HEK293 (cell line): ENCODE measurements around the gene ATG10.

ENCODE experiments used
- CTCF ChIA-PET: fragments of 350-600 bp; formaldehyde crosslinking; extraction: SDS; loops from one replicate; lab custom pipeline; 2021; ENCODE audit warnings: antibody characterized with exemption; lab: Yijun Ruan, JAX
- POLR2A ChIA-PET: fragments of 300-600 bp; formaldehyde crosslinking; extraction: SDS; loops from one replicate; lab custom pipeline; 2020; ENCODE audit warnings: antibody characterized with exemption, inconsistent platforms; lab: Yijun Ruan, JAX
- H3K27ac ChIP-seq: fragments of 200-500 bp; sonication (Bioruptor generic); 2 replicates; pipeline ENCODE4 v1.5.1; 2014; ENCODE audit warnings: low read depth, low read length, control low read depth, inconsistent platforms; ENCODE audit errors: extremely low read depth
- H3K36me3 ChIP-seq, 2 experiments: fragments of 200-500 bp in 1 of 2; sonication (Bioruptor generic) in 1 of 2; 1 replicate in 1 of 2; 2 replicates in 1 of 2; pipeline ENCODE4 v1.5.1; 2014 to 2017; ENCODE audit warnings: inconsistent platforms in 2 of 2, low read length in 2 of 2; ENCODE audit not compliant: control insufficient read depth in 2 of 2, insufficient read depth in 1 of 2
- H3K4me1 ChIP-seq: fragments of 200-500 bp; sonication (Bioruptor generic); 2 replicates; pipeline ENCODE4 v1.5.1; 2014; ENCODE audit warnings: mild to moderate bottlenecking, low read length, inconsistent platforms; ENCODE audit not compliant: control insufficient read depth, insufficient read depth
- H3K4me3 ChIP-seq: 2 replicates; pipeline ENCODE4 v1.5.1; 2011; ENCODE audit warnings: low read depth, mild to moderate bottlenecking, control low read depth, low read length, moderate library complexity
- H3K9me3 ChIP-seq: fragments of 200-500 bp; sonication (Bioruptor generic); 2 replicates; pipeline ENCODE4 v1.5.1; 2014; ENCODE audit warnings: low read depth, low read length, inconsistent platforms; ENCODE audit not compliant: control insufficient read depth, insufficient read depth
- GLI2 ChIP-seq: fragments of 450-650 bp; formaldehyde crosslinking; IDR thresholded peaks from 2 replicates; pipeline ENCODE4; 2017; ENCODE audit warnings: missing biosample characterization, missing genetic modification characterization, low read depth, borderline replicate concordance
- IKZF3 ChIP-seq: fragments of 450-650 bp; IDR thresholded peaks from 2 replicates; pipeline ENCODE4 v1.5.0; 2018; ENCODE audit warnings: missing biosample characterization, mild to moderate bottlenecking, missing genetic modification characterization, moderate library complexity
- KLF1 ChIP-seq: fragments of 450-650 bp; formaldehyde crosslinking; IDR thresholded peaks from 2 replicates; pipeline ENCODE4 v1.5.1; 2016; ENCODE audit warnings: missing biosample characterization, missing genetic modification characterization
- PRDM1 ChIP-seq: fragments of 450-650 bp; formaldehyde crosslinking; IDR thresholded peaks from 2 replicates; pipeline ENCODE4; 2016; ENCODE audit warnings: missing biosample characterization, missing genetic modification characterization
- TRIM28 ChIP-seq: IDR thresholded peaks from 2 replicates; pipeline ENCODE4 v1.6.1; 2011; ENCODE audit warnings: low read length, control low read depth, borderline replicate concordance
- ZBTB11 ChIP-seq: fragments of 450-650 bp; formaldehyde crosslinking; conservative IDR thresholded peaks from 2 replicates; pipeline ENCODE4 v1.5.1; 2016; ENCODE audit warnings: low read depth, missing biosample characterization, missing genetic modification characterization
- ZBTB20 ChIP-seq: fragments of 450-650 bp; formaldehyde crosslinking; IDR thresholded peaks from 2 replicates; pipeline ENCODE4 v1.5.1; 2016; ENCODE audit warnings: missing biosample characterization, missing genetic modification characterization
- ZBTB7A ChIP-seq: fragments of 450-650 bp; formaldehyde crosslinking; IDR thresholded peaks from 2 replicates; pipeline ENCODE4 v1.5.1; 2016; ENCODE audit warnings: low read depth, missing biosample characterization, missing genetic modification characterization
- ZFHX2 ChIP-seq: fragments of 450-650 bp; formaldehyde crosslinking; conservative IDR thresholded peaks from 2 replicates; pipeline ENCODE4 v1.5.1; 2016; ENCODE audit warnings: missing biosample characterization, missing genetic modification characterization
- ZNF10 ChIP-seq: fragments of 450-650 bp; formaldehyde crosslinking; IDR thresholded peaks from 2 replicates; pipeline ENCODE4 v1.5.1; 2017; ENCODE audit warnings: missing biosample characterization, missing genetic modification characterization
- ZNF133 ChIP-seq: fragments of 450-650 bp; formaldehyde crosslinking; IDR thresholded peaks from 2 replicates; pipeline ENCODE4 v1.5.1; 2016; ENCODE audit warnings: missing biosample characterization, missing genetic modification characterization
- ZNF175 ChIP-seq: fragments of 450-650 bp; formaldehyde crosslinking; IDR thresholded peaks from 2 replicates; pipeline ENCODE4 v1.5.1; 2016; ENCODE audit warnings: missing biosample characterization, missing genetic modification characterization
- ZNF391 ChIP-seq: fragments of 450-650 bp; formaldehyde crosslinking; IDR thresholded peaks from 2 replicates; pipeline ENCODE4 v1.5.1; 2016; ENCODE audit warnings: low read depth, missing biosample characterization, missing genetic modification characterization, borderline replicate concordance
- ZNF394 ChIP-seq: fragments of 450-650 bp; formaldehyde crosslinking; IDR thresholded peaks from 2 replicates; pipeline ENCODE4 v1.5.1; 2016; ENCODE audit warnings: missing biosample characterization, missing genetic modification characterization, mild to moderate bottlenecking, moderate library complexity, borderline replicate concordance
- ZNF398 ChIP-seq: fragments of 450-650 bp; formaldehyde crosslinking; IDR thresholded peaks from 2 replicates; pipeline ENCODE4 v1.5.1; 2017; ENCODE audit warnings: missing biosample characterization, missing genetic modification characterization
- ZNF423 ChIP-seq: fragments of 450-650 bp; formaldehyde crosslinking; IDR thresholded peaks from 2 replicates; pipeline ENCODE4 v1.5.1; 2016; ENCODE audit warnings: missing biosample characterization, missing genetic modification characterization
- ZNF473 ChIP-seq: fragments of 450-650 bp; formaldehyde crosslinking; IDR thresholded peaks from 2 replicates; pipeline ENCODE4 v1.5.1; 2017; ENCODE audit warnings: missing biosample characterization, missing genetic modification characterization
- ZNF600 ChIP-seq: fragments of 450-650 bp; formaldehyde crosslinking; IDR thresholded peaks from 2 replicates; pipeline ENCODE4 v1.5.1; 2016; ENCODE audit warnings: missing biosample characterization, missing genetic modification characterization
- ZNF658 ChIP-seq: fragments of 450-650 bp; formaldehyde crosslinking; IDR thresholded peaks from 2 replicates; pipeline ENCODE4; 2016; ENCODE audit warnings: missing biosample characterization, missing genetic modification characterization
- ZNF776 ChIP-seq: fragments of 450-650 bp; formaldehyde crosslinking; IDR thresholded peaks from 2 replicates; pipeline ENCODE4 v1.5.0; 2017; ENCODE audit warnings: missing biosample characterization, missing genetic modification characterization, borderline replicate concordance

Gene ATG10

GRCh38 chr5:82208371-82208770 is 236.5 kb downstream of the ATG10 start:
- ChIA-PET CTCF (no interaction called here), POLR2A (no interaction called here)
- H3K4me1 ChIP-seq = no peaks in the 10 kb centered on the region
- no peaks in the 10 kb centered on the region for H3K9me3 ChIP-seq
- no peak overlapping the region for H3K4me3 ChIP-seq
- TF ChIP-seq ZNF391 (tag by site-specific recombination) = no peak
- TF ChIP-seq ZNF776 (tag by site-specific recombination) = no peak
- no peak for TF ChIP-seq ZNF10 (tag by site-specific recombination)
- TF ChIP-seq ZNF600 (tag by site-specific recombination) = no peak
- TF ChIP-seq ZNF658 (tag by site-specific recombination) = no peak
- TF ChIP-seq ZBTB7A (tag by site-specific recombination) = no peak
- no peak for TF ChIP-seq ZNF394 (tag by site-specific recombination)
- TF ChIP-seq TRIM28 = no peak
- no peak for TF ChIP-seq KLF1 (tag by site-specific recombination)
- no peak for TF ChIP-seq ZNF175 (tag by site-specific recombination)
- TF ChIP-seq ZNF398 = no peak
- TF ChIP-seq ZFHX2 = no peak
- TF ChIP-seq ZNF423 (tag by site-specific recombination) = no peak
- TF ChIP-seq ZNF473 = no peak
- TF ChIP-seq ZBTB20 (tag by site-specific recombination) = no peak
- TF ChIP-seq ZBTB11 (tag by site-specific recombination) = no peak
- no peaks in the 10 kb centered on the region for H3K36me3 ChIP-seq
- no peak overlapping the region for H3K27ac ChIP-seq

GRCh38 chr5:82211855-82212572 is 240.2 kb downstream of the ATG10 start:
- CTCF ChIA-PET = no interaction called here
- TF ChIP-seq IKZF3 (tag by site-specific recombination) (no peak), ZNF133 (tag by site-specific recombination) (no peak), GLI2 (tag by site-specific recombination) (no peak), PRDM1 (no peak)
- TF ChIP-seq, all 188 proteins: peak for 0
- H3K9me3 ChIP-seq = no peaks in the 10 kb centered on the region

More at GRCh38 chr5:82211855-82212572, 240.2 kb downstream of the ATG10 start:
- H3K27ac ChIP-seq = no peak overlapping the region
- H3K4me3 ChIP-seq = no peak overlapping the region
- no peaks in the 10 kb centered on the region for H3K36me3 ChIP-seq
- no peaks in the 10 kb centered on the region for H3K4me1 ChIP-seq
- POLR2A ChIA-PET = no interaction called here
